Neural cell (in vitro differentiated cells): ENCODE data around the gene PNPLA6.

Source experiments
- EP300 ChIP-seq: fragments of 450-650 bp; conservative IDR thresholded peaks from 2 replicates; pipeline ENCODE4 v1.6.1; 2014; ENCODE audit warnings: antibody characterized with exemption, mild to moderate bottlenecking, moderate library complexity; ENCODE audit not compliant: poor library complexity, severe bottlenecking
- EZH2 ChIP-seq: fragments of 200-600, 300-800 bp; shearing (Covaris generic), sonication (generic); IDR thresholded peaks from 2 replicates; pipeline ENCODE4 v1.6.1; 2014; ENCODE audit warnings: antibody characterized with exemption, low read length, borderline replicate concordance, mild to moderate bottlenecking; ENCODE audit not compliant: insufficient read depth, poor library complexity, severe bottlenecking
- POLR2AphosphoS5 ChIP-seq: IDR thresholded peaks from 2 replicates; pipeline ENCODE4 v1.6.1; 2012
- RAD21 ChIP-seq: fragments of 450-650 bp; conservative IDR thresholded peaks from 2 replicates; pipeline ENCODE4 v1.6.1; 2014; ENCODE audit warnings: antibody characterized with exemption, mild to moderate bottlenecking, moderate library complexity
- TF ChIP-seq, protein P1 (sequence below): fragments of 450-650 bp; IDR thresholded peaks from 2 replicates; pipeline ENCODE4 v1.5.1; 2014; ENCODE audit warnings: antibody characterized with exemption, mild to moderate bottlenecking, moderate library complexity; ENCODE audit not compliant: poor library complexity, severe bottlenecking
- TF ChIP-seq, protein P2 (sequence below): IDR thresholded peaks from 2 replicates; pipeline ENCODE4 v1.6.1; 2012; ENCODE audit warnings: borderline replicate concordance

DNA sequence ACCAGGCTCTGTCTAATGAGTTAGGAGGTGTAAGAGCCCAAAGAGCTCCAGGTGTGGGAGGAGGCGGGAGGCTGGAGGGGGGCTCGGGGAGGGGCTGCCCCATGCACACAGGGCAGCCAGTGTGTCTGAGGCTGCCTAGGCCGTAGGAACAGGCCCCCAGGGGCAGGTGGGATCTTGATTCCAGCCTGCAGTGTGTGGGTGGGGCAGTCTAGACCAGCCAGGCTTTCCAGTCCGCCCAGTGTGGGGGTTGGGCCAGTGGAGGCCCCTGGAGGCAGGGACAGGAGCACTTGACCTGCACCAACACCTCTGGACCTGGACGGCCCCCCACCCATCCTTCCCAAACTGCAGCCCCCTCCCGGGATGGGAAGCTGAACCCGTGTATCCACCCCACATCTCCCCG lies 54.7 kb downstream of the PNPLA6 start:
- TF ChIP-seq, protein P1, sequence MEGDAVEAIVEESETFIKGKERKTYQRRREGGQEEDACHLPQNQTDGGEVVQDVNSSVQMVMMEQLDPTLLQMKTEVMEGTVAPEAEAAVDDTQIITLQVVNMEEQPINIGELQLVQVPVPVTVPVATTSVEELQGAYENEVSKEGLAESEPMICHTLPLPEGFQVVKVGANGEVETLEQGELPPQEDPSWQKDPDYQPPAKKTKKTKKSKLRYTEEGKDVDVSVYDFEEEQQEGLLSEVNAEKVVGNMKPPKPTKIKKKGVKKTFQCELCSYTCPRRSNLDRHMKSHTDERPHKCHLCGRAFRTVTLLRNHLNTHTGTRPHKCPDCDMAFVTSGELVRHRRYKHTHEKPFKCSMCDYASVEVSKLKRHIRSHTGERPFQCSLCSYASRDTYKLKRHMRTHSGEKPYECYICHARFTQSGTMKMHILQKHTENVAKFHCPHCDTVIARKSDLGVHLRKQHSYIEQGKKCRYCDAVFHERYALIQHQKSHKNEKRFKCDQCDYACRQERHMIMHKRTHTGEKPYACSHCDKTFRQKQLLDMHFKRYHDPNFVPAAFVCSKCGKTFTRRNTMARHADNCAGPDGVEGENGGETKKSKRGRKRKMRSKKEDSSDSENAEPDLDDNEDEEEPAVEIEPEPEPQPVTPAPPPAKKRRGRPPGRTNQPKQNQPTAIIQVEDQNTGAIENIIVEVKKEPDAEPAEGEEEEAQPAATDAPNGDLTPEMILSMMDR: no peak
- TF ChIP-seq EZH2 (no peak), RAD21 (no peak), POLR2AphosphoS5 (no peak), EP300 (no peak)
- TF ChIP-seq, protein P2, sequence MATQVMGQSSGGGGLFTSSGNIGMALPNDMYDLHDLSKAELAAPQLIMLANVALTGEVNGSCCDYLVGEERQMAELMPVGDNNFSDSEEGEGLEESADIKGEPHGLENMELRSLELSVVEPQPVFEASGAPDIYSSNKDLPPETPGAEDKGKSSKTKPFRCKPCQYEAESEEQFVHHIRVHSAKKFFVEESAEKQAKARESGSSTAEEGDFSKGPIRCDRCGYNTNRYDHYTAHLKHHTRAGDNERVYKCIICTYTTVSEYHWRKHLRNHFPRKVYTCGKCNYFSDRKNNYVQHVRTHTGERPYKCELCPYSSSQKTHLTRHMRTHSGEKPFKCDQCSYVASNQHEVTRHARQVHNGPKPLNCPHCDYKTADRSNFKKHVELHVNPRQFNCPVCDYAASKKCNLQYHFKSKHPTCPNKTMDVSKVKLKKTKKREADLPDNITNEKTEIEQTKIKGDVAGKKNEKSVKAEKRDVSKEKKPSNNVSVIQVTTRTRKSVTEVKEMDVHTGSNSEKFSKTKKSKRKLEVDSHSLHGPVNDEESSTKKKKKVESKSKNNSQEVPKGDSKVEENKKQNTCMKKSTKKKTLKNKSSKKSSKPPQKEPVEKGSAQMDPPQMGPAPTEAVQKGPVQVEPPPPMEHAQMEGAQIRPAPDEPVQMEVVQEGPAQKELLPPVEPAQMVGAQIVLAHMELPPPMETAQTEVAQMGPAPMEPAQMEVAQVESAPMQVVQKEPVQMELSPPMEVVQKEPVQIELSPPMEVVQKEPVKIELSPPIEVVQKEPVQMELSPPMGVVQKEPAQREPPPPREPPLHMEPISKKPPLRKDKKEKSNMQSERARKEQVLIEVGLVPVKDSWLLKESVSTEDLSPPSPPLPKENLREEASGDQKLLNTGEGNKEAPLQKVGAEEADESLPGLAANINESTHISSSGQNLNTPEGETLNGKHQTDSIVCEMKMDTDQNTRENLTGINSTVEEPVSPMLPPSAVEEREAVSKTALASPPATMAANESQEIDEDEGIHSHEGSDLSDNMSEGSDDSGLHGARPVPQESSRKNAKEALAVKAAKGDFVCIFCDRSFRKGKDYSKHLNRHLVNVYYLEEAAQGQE: no peak
